C4-2B (cell line): ENCODE measurements around the gene DNAH12.
"Not testable (repeated sequence)": the region's sequence is repeated elsewhere in the genome, so short reads cannot be mapped to it uniquely, and the experiment has no call there.

Experiments used
- H3K27ac ChIP-seq: fragments of 450-650 bp; 2 replicates; pipeline ENCODE4 v1.5.1; 2017
- ZFX ChIP-seq: fragments of 450-650 bp; IDR thresholded peaks from 2 replicates; pipeline ENCODE4 v1.6.1; 2017
- TF ChIP-seq, protein P1 (sequence below): fragments of 450-650 bp; conservative IDR thresholded peaks from 2 replicates; pipeline ENCODE4 v1.5.1; 2017; ENCODE audit warnings: mild to moderate bottlenecking

The DNAH12 gene

GRCh38 chr3:57451150-57451846 is 92.8 kb downstream of the DNAH12 start:
- TF ChIP-seq ZFX: no peak
- TF ChIP-seq, protein P1, sequence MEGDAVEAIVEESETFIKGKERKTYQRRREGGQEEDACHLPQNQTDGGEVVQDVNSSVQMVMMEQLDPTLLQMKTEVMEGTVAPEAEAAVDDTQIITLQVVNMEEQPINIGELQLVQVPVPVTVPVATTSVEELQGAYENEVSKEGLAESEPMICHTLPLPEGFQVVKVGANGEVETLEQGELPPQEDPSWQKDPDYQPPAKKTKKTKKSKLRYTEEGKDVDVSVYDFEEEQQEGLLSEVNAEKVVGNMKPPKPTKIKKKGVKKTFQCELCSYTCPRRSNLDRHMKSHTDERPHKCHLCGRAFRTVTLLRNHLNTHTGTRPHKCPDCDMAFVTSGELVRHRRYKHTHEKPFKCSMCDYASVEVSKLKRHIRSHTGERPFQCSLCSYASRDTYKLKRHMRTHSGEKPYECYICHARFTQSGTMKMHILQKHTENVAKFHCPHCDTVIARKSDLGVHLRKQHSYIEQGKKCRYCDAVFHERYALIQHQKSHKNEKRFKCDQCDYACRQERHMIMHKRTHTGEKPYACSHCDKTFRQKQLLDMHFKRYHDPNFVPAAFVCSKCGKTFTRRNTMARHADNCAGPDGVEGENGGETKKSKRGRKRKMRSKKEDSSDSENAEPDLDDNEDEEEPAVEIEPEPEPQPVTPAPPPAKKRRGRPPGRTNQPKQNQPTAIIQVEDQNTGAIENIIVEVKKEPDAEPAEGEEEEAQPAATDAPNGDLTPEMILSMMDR: no peak
- H3K27ac ChIP-seq: no peak overlapping the region

DNA sequence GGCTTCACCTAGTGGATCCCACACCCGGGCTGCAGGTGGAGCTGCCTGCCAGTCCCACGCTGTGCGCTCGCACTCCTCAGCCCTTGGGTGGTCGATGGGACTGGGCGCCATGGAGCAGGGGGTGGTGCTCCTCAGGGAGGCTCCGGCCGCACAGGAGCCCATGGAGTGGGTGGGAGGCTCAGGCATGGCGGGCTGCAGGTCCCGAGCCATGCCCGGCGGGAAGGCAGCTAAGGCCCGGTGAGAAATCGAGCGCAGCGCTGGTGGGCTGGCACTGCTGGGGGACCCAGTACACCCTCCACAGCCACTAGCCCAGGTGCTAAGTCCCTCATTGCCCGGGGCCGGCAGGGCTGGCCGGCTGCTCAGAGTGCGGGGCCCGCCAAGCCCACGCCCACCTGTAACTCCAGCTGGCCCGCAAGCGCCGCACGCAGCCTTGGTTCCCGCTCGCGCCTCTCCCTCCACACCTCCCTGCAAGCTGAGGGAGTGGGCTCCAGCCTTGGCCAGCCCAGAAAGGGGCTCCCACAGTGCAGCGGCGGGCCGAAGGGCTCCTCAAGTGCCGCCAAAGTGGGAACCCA is 94.8 kb downstream of the DNAH12 start:
- H3K27ac ChIP-seq: not testable (repeated sequence)

DNA sequence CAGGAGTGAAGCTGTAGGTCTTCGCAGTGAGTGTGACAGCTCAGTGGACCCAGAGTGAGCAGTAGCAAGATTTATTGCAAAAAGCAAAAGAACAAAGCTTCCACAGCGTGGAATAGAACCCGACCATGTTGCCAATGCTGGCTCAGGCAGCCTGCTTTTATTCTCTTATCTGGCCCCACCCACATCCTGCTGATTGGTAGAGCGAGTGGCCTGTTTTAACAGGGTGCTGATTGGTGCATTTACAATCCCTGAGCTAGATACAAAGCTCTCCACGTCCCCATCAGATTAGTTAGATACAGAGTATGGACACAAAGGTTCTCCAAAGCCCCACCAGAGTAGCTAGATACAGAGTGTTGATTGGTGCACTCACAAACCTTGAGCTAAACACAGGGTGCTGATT is 95.7 kb downstream of the DNAH12 start:
- H3K27ac ChIP-seq: not testable (repeated sequence)

GRCh38 chr3:57446318-57446841 is 97.8 kb downstream of the DNAH12 start:
- no peak for TF ChIP-seq ZFX
- TF ChIP-seq, protein P1: no peak
- no peak overlapping the region for H3K27ac ChIP-seq

DNA sequence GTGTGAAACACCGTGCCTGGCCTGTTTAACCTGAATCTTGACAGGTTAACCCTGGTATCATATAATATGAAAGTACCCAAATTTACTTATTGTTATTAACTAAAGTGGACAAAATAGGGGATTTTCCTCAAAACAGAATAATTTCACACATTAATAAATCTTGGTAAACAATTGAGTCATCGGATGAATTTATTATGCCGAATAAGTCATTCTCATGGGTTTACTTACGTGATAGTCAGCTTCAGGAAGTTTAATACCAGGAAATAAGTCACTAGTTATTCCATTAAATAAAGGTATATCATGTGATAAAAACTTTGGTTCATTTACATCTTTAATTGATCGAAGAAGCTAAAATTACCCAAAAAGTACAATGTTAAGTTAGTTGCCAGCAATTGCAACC is 99.7 kb downstream of the DNAH12 start:
- TF ChIP-seq ZFX: no peak
- H3K27ac ChIP-seq: no peak overlapping the region

DNA sequence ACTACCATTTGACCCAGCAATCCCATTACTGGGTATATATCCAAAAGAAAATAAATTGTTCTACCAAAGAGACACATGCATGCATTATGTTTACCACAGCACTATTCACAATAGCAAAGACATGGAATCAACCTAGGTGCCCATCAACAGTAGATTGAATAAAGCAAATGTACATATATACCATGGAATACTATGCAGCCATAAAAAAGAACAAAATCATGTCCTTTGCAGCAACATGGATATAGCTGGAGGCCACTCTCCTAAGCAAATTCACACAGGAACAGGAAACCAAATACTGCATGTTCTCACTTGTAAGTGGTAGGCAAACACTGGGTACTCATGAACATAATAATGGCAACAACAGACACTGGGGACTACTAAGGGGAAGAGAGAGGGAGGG is 104.0 kb downstream of the DNAH12 start:
- H3K27ac ChIP-seq: not testable (repeated sequence)

DNA sequence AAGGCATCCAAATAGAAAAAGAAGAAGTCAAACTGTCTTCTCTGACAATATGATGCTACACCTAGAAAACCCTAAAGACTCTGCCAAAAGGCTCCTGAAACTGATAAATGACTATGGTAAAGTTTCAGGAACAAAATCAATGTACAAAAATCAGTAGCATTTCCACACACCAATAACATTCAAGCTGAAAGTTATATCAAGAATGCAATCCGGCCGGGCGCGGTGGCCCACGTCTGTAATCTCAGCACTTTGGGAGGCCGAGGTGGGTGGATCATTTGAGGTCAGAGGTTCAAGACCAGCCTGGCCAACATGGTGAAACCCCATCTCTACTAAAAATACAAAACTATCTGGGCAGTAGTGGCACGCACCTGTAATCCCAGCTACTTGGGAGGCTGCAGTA is 105.7 kb downstream of the DNAH12 start:
- H3K27ac ChIP-seq: not testable (repeated sequence)

DNA sequence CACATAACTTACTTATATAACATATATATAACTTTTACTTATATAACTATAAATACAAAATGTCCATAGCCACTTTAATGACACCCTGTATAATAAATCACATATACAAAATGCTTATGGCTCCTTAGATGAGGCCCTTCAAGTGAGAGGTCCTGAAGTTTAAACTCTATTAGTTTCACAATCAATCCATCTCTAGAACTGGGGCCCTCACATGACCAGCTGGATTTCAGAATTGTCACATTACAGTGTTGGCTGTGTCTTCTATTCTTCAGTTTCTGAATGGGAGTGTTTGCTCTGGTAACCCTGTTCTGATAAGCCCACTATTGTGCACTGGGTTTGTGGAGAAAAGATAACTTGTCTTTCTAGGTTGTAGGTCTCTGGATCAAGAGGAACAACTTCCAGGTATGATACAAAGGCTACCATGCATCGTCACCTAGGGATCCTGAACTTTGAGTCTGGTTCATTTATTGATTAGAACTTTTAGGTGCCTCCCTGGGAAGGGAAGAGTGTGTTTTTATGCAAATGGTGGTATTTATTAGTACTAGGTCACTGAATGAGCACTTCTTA is 107.9 kb downstream of the DNAH12 start:
- no peak for TF ChIP-seq ZFX
- TF ChIP-seq, protein P1: no peak
- H3K27ac ChIP-seq: no peak overlapping the region

GRCh38 chr3:57434041-57434440 is 110.1 kb downstream of the DNAH12 start:
- no peak overlapping the region for H3K27ac ChIP-seq
- TF ChIP-seq, protein P1: peak; percentile 73
- no peak for TF ChIP-seq ZFX

DNA sequence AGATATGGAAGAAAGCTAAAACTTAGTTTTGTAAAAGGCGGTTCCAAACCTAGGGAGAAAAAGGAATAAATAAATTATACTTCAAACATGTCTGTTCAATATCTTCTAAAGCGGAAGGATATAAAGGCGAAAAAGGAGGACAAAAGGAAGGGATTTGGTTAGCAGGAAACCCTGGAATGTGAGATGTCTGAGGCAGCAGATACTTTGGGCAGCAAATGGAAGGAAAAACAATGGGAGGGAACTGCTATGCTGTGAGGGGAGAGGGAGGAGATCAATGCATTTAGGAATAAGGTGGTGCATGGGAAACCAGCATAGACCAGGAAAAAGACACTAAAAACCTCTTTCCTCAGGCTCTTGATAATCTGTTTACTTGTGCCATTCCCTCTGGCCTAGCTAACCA is 120.8 kb downstream of the DNAH12 start:
- no peak overlapping the region for H3K27ac ChIP-seq
- TF ChIP-seq, protein P1: no peak
- TF ChIP-seq ZFX: no peak
